ENCODE results near the gene FAM43A.

DNA sequence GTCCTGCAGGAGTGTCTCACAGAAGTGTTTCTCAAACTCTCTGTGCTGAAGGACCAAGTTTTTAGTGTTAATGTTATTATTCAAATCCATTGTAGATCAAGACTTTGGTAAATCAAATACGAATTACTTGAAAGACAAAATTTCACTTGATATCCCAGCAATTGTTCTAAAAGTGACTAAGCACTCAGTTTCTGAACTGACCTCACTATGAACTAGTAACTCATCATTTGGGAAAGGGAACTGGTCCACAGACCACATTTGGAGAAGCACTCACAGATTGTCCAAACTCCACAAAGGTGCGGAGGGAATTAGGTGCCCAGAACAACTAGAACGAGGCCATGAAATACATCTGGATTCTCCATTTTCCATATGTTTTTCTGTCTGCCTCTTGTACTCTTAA lies 25.6 kb downstream of the FAM43A start:
- TF ChIP-seq EP300 (IDR thresholded peaks at IDR 0.05; ENCODE audit: borderline replicate concordance in 1 of 2, low read depth in 2 of 2, low read length in 2 of 2) (no peak), FOSL1 (IDR thresholded peaks at IDR 0.05; ENCODE audit: insufficient read depth, low read depth, low read length) (no peak), POLR2A (IDR thresholded peaks at IDR 0.05; ENCODE audit: control extremely low read depth in 1 of 2, low read depth in 2 of 2, low read length in 2 of 2) (no peak), EZH2 (IDR thresholded peaks at IDR 0.05; ENCODE audit: low read depth, low read length, severe bottlenecking) (no peak), RAD21 (IDR thresholded peaks at IDR 0.05 in 1 of 2, conservative IDR thresholded peaks at IDR 0.05 in 1 of 2; ENCODE audit: low read depth in 2 of 2, low read length in 2 of 2) (no peak), RFX5 (IDR thresholded peaks at IDR 0.05; ENCODE audit: borderline replicate concordance, low read depth, low read length) (no peak)
- TF ChIP-seq, protein P1, sequence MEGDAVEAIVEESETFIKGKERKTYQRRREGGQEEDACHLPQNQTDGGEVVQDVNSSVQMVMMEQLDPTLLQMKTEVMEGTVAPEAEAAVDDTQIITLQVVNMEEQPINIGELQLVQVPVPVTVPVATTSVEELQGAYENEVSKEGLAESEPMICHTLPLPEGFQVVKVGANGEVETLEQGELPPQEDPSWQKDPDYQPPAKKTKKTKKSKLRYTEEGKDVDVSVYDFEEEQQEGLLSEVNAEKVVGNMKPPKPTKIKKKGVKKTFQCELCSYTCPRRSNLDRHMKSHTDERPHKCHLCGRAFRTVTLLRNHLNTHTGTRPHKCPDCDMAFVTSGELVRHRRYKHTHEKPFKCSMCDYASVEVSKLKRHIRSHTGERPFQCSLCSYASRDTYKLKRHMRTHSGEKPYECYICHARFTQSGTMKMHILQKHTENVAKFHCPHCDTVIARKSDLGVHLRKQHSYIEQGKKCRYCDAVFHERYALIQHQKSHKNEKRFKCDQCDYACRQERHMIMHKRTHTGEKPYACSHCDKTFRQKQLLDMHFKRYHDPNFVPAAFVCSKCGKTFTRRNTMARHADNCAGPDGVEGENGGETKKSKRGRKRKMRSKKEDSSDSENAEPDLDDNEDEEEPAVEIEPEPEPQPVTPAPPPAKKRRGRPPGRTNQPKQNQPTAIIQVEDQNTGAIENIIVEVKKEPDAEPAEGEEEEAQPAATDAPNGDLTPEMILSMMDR (IDR thresholded peaks at IDR 0.05; ENCODE audit: control extremely low read depth in 1 of 3, insufficient read depth in 1 of 3, low read depth in 1 of 3, low read length in 3 of 3): no peak
